ENCODE measurements around the gene EPB41L1.

DNA sequence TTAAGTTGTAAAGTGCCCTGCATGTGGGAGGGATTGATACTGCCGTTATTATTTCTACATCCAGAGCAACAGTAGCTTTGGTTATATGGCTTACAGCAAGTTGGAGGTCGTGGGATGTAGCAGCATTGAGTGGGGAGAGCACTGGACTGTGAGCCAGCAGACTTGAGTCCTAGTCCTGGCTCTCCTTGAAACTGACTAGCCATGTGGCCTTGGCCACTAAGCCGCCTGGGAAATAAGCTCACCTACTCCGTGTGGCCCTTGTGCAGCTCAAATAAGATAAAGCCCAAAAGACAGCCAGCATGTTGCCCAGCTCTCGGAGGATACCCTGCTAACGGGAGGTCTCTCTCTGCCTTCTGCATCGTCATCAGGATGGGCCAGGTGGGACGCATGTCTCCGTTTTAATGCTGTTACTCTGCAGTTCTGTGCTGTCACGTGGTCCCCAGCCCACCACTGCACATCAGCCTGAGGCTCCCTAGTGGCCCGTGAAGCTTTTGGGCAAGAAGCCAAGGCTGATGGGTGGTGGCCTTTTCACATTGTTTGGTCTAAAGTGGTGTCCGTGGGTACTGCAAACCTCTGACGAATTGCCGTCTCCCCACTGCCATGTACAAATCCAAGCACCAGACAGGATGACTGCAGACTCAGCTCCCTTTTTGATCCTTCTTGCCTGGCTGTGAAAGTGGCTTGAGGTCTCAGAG lies 7.9 kb downstream of the EPB41L1 start:
- TF ChIP-seq SIN3A (IDR thresholded peaks at IDR 0.05; ENCODE audit: borderline replicate concordance, insufficient read depth, low read length) (no peak), POLR2AphosphoS5 (IDR thresholded peaks at IDR 0.05; ENCODE audit: low read depth, low read length) (no peak), FOXP2 (optimal IDR thresholded peaks at IDR 0.05; ENCODE audit: borderline replicate concordance, extremely low read depth, extremely low read length, insufficient read depth) (no peak), TAF1 (IDR thresholded peaks at IDR 0.05; ENCODE audit: borderline replicate concordance, insufficient read depth, low read length) (no peak)
- TF ChIP-seq, protein P1, sequence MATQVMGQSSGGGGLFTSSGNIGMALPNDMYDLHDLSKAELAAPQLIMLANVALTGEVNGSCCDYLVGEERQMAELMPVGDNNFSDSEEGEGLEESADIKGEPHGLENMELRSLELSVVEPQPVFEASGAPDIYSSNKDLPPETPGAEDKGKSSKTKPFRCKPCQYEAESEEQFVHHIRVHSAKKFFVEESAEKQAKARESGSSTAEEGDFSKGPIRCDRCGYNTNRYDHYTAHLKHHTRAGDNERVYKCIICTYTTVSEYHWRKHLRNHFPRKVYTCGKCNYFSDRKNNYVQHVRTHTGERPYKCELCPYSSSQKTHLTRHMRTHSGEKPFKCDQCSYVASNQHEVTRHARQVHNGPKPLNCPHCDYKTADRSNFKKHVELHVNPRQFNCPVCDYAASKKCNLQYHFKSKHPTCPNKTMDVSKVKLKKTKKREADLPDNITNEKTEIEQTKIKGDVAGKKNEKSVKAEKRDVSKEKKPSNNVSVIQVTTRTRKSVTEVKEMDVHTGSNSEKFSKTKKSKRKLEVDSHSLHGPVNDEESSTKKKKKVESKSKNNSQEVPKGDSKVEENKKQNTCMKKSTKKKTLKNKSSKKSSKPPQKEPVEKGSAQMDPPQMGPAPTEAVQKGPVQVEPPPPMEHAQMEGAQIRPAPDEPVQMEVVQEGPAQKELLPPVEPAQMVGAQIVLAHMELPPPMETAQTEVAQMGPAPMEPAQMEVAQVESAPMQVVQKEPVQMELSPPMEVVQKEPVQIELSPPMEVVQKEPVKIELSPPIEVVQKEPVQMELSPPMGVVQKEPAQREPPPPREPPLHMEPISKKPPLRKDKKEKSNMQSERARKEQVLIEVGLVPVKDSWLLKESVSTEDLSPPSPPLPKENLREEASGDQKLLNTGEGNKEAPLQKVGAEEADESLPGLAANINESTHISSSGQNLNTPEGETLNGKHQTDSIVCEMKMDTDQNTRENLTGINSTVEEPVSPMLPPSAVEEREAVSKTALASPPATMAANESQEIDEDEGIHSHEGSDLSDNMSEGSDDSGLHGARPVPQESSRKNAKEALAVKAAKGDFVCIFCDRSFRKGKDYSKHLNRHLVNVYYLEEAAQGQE (IDR thresholded peaks at IDR 0.05; ENCODE audit: insufficient read depth in 1 of 2, low read depth in 2 of 2, low read length in 2 of 2), result no peak

Data from PFSK-1 (cell line).